B cell (primary cell): ENCODE data around the gene NCEH1. TPM values are rescaled to one million over a fixed set of nuclear protein-coding genes. Genes with fewer than 3 reads are reported as not detected.

Experiments used
- ATAC-seq: fragments of 200-7000 bp; cut with Tn5 transposase; one replicate; pipeline ENCODE4 v1.10.0; 2021; ENCODE audit warnings: low read depth, mild to moderate bottlenecking, moderate number of reproducible peaks, moderate library complexity
- CTCF ChIA-PET: fragments of 350-600 bp; sonication (Branson Sonifier 250); formaldehyde crosslinking; loops from one replicate; lab custom pipeline; 2021; ENCODE audit warnings: antibody characterized with exemption, inconsistent platforms; lab: Charles Lee
- POLR2A ChIA-PET: fragments of 350-600 bp; sonication (Branson Sonifier 250); formaldehyde crosslinking; loops from one replicate; lab custom pipeline; 2021; ENCODE audit warnings: antibody characterized with exemption; lab: Charles Lee
- DNase-seq: peaks from one replicate; pipeline ENCODE4 v3.0.0; 2013
- H2AFZ ChIP-seq: 2 replicates; pipeline ENCODE4 v1.6.1; 2012; ENCODE audit warnings: mild to moderate bottlenecking, low read depth, low read length; ENCODE audit not compliant: insufficient read depth, poor library complexity, severe bottlenecking
- H3K27ac ChIP-seq, 2 donors: 1 replicate in 1 of 2; 2 replicates in 1 of 2; pipeline ENCODE4 v1.5.1; 2012 to 2013; ENCODE audit warnings: low read length in 2 of 2, mild to moderate bottlenecking in 2 of 2, moderate library complexity in 1 of 2
- H3K27me3 ChIP-seq, 4 experiments: fragments of 200-600 bp in 1 of 4; sonication (generic) in 1 of 4; replicated peaks in 1 of 4; 1 replicate in 2 of 4; 2 replicates in 2 of 4; pipeline versions ENCODE4 v1.6.1 to v1.7.0; 2013 to 2016; ENCODE audit warnings: low read length in 3 of 4, mild to moderate bottlenecking in 2 of 4, mixed read lengths in 1 of 4, moderate library complexity in 1 of 4; ENCODE audit not compliant: insufficient read depth in 4 of 4, control insufficient read depth in 3 of 4; ENCODE audit errors: control extremely low read depth in 1 of 4
- H3K36me3 ChIP-seq, 2 experiments: replicated peaks in 1 of 2; 1 replicate in 1 of 2; 2 replicates in 1 of 2; pipeline versions ENCODE4 v1.6.1 to v1.7.1; 2013; ENCODE audit warnings: low read length in 1 of 2; ENCODE audit not compliant: insufficient read depth in 2 of 2, control insufficient read depth in 1 of 2; ENCODE audit errors: control extremely low read depth in 1 of 2, extremely low read depth in 1 of 2
- H3K4me1 ChIP-seq, 2 donors: fragments of 200-600 bp in 1 of 2; sonication (generic) in 1 of 2; 1 replicate in 1 of 2; 2 replicates in 1 of 2; pipeline versions ENCODE4 v1.5.1 to v1.6.1; 2013 to 2017; ENCODE audit warnings: low read length in 2 of 2; ENCODE audit not compliant: control insufficient read depth in 2 of 2, insufficient read depth in 2 of 2
- H3K4me2 ChIP-seq: replicated peaks from 2 replicates; pipeline ENCODE3; 2012; ENCODE audit warnings: mild to moderate bottlenecking, low read depth, low read length; ENCODE audit not compliant: poor library complexity, severe bottlenecking
- H3K4me3 ChIP-seq, 5 experiments: fragments of 200-600 bp in 1 of 5; sonication (generic) in 1 of 5; 1 replicate in 3 of 5; 2 replicates in 2 of 5; pipeline versions ENCODE4 v1.5.1 to v1.7.0; 2011 to 2016; ENCODE audit warnings: low read length in 4 of 5, mild to moderate bottlenecking in 4 of 5, low read depth in 2 of 5, control low read depth in 1 of 5, moderate library complexity in 1 of 5; ENCODE audit not compliant: insufficient read depth in 1 of 5; ENCODE audit errors: control extremely low read depth in 1 of 5, extremely low read depth in 1 of 5
- H3K79me2 ChIP-seq: fragments of 200-600 bp; sonication (generic); one replicate; pipeline ENCODE4 v1.6.0; 2016; ENCODE audit warnings: low read length; ENCODE audit not compliant: control insufficient read depth, insufficient read depth
- H3K9ac ChIP-seq: fragments of 200-600 bp; sonication (generic); 2 replicates; pipeline ENCODE4 v1.6.1; 2017; ENCODE audit warnings: mild to moderate bottlenecking, low read length, moderate library complexity
- H3K9me3 ChIP-seq, 3 donors: one replicate each; pipeline versions ENCODE4 v1.6.1 to v1.7.1; 2013; ENCODE audit warnings: low read length in 2 of 3; ENCODE audit not compliant: control insufficient read depth in 2 of 3, insufficient read depth in 1 of 3; ENCODE audit errors: control extremely low read depth in 1 of 3
- H4K20me1 ChIP-seq: 2 replicates; pipeline ENCODE4 v1.6.0; 2012; ENCODE audit warnings: mild to moderate bottlenecking, low read length; ENCODE audit not compliant: insufficient read depth, control insufficient read depth, poor library complexity, severe bottlenecking
- H3K27ac Mint-ChIP-seq: one replicate; pipeline ENCODE4 v1.8.0; 2021; ENCODE audit warnings: mixed read lengths
- H3K27me3 Mint-ChIP-seq: one replicate; pipeline ENCODE4 v1.8.0; 2021; ENCODE audit warnings: mixed read lengths
- H3K4me1 Mint-ChIP-seq: one replicate; pipeline ENCODE4 v1.8.0; 2021; ENCODE audit warnings: mixed read lengths
- H3K4me3 Mint-ChIP-seq: one replicate; pipeline ENCODE4 v1.8.0; 2021; ENCODE audit warnings: mixed read lengths
- H3K9me3 Mint-ChIP-seq: one replicate; pipeline ENCODE4 v1.8.0; 2022; ENCODE audit warnings: mixed read lengths; ENCODE audit not compliant: insufficient read depth
- CTCF ChIP-seq: fragments of 200-600 bp; IDR thresholded peaks from one replicate; pipeline ENCODE4 v1.8.0; 2022; ENCODE audit warnings: antibody characterized with exemption, mild to moderate bottlenecking
- EZH2 ChIP-seq: IDR thresholded peaks from 2 replicates; pipeline ENCODE4 v1.6.1; 2012; ENCODE audit warnings: borderline replicate concordance, low read depth, mild to moderate bottlenecking, moderate library complexity, low read length; ENCODE audit not compliant: insufficient read depth, poor library complexity, severe bottlenecking
- WGBS: methylation state at CpG from one replicate; pipeline ENCODE4 v1.1.5; 2013; ENCODE audit warnings: missing lambda C conversion rate; ENCODE audit not compliant: insufficient coverage; 5-methylcytosine and 5-hydroxymethylcytosine counted together
- intact Hi-C: fragments of 100-400 bp; cut with micrococcal nuclease; formaldehyde crosslinking; loops from one replicate; pipeline ENCODE4 v1.10.0; 2022
- polyA plus RNA-seq: library from polyadenylated mRNA; depleted of rRNA; stranded (reverse); fragments of >200 nt; gene quantifications from 2 replicates; pipeline ENCODE4 v1.2.3, GENCODE V29; 2012
- total RNA-seq, 2 donors: library from RNA; stranded (reverse); fragments of 120-200 nt in 1 of 2; gene quantifications; 1 replicate in 1 of 2; 2 replicates in 1 of 2; pipeline versions ENCODE4 v1.2.3 to v1.2.4, GENCODE V29; 2013 to 2022

NCEH1 gene
- total and polyA plus RNA-seq, 2 donors (not counting 1 experiment from before 2014, with no cell fraction given), result 3.4 to 8.6 TPM

DNA sequence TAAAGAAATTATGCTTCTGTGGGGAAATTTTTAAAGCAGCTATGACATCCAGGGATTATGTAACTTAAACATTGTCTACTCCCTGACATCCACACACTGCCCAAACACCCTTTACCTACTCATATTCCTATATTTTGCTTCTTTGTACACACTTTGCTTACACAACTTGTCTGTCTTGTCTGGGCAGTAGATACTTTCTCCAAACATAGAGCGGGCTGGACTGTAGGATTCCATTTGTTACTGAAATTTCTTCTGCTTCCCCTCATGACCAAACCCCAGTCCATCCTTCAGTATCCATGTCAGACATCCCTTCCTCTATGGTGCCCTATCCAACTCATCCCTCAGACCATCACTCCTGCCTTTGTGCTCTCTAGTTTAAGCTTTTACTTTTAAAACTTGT, 19.9 kb downstream of the NCEH1 start:
- WGBS, result 100% methylated on average over 1 of the region's 1 CpG
- Histone ChIP-seq H3K27ac (no peak overlapping the region), H3K4me2 (no peak overlapping the region), H3K79me2 (peaks cover 11% of the 10 kb centered on the region), H3K36me3 (no peaks in the 10 kb centered on the region), H3K4me1 (peaks cover 8 to 10% of the 10 kb centered on the region in 2 donors), H4K20me1 (no peaks in the 10 kb centered on the region), H3K27me3 (no peaks in the 10 kb centered on the region), H2AFZ (no peak overlapping the region), H3K9ac (no peak overlapping the region), H3K9me3 (no peaks in the 10 kb centered on the region), H3K4me3 (no peak overlapping the region)
- no peak overlapping the region for H3K27ac Mint-ChIP-seq
- TF ChIP-seq EZH2 (no peak), CTCF (no peak)
- no peaks in the 10 kb centered on the region for H3K9me3 Mint-ChIP-seq
- ChIA-PET POLR2A (no interaction called here), CTCF (no interaction called here)
- H3K4me1 Mint-ChIP-seq, result peaks cover 16% of the 10 kb centered on the region
- ATAC-seq, result no peak
- no peaks in the 10 kb centered on the region for H3K27me3 Mint-ChIP-seq
- DNase-seq, result no peak
- intact Hi-C loops, result no loop called here
- H3K4me3 Mint-ChIP-seq, result no peak overlapping the region

DNA sequence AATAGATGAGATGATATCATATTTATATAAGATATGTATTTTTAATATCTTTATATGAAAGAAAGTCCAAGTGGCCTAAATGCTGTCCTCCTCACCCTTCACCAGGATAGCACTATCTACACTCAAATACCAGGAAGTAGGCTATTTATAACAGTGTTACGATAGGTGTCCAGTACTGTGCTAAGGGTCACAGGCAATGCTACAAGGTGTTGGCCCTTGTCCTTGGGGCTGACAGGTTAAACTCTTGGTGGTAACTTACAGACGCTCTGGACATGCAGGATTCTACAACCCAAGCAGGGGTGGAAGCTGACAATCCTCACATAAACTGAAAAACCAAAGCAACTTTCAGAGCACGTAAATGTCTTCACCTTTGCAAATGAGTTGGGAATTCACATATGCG, 22.3 kb downstream of the NCEH1 start:
- ATAC-seq (no peak), DNase-seq (no peak)
- peaks cover 11% of the 10 kb centered on the region for H3K79me2 ChIP-seq
- no peak overlapping the region for H3K27ac ChIP-seq
- no peak overlapping the region for H3K4me3 ChIP-seq
- no peak overlapping the region for H3K4me2 ChIP-seq
- H3K36me3 ChIP-seq, result no peaks in the 10 kb centered on the region
- H3K9me3 ChIP-seq, result no peaks in the 10 kb centered on the region
- POLR2A ChIA-PET, result no interaction called here
- WGBS, result 100% methylated on average over 3 of the region's 4 CpGs
- H3K4me1 ChIP-seq, result peaks cover 8 to 10% of the 10 kb centered on the region in 2 donors
- TF ChIP-seq CTCF, result no peak
- no peak for TF ChIP-seq EZH2
- no peak overlapping the region for H2AFZ ChIP-seq
- H3K27me3 ChIP-seq, result no peaks in the 10 kb centered on the region
- Mint-ChIP-seq H3K4me3 (no peak overlapping the region), H3K27me3 (no peaks in the 10 kb centered on the region), H3K4me1 (peaks cover 14% of the 10 kb centered on the region), H3K27ac (no peak overlapping the region), H3K9me3 (no peaks in the 10 kb centered on the region)
- H3K9ac ChIP-seq, result no peak overlapping the region
- no peaks in the 10 kb centered on the region for H4K20me1 ChIP-seq
- CTCF ChIA-PET, result interaction anchor here (0.9 kb wide), 1 partner anchor 15 kb away, joined by 3 read pairs; no protein-coding TSS in a partner anchor
- intact Hi-C loops, result no loop called here
